Glomerular endothelial cell (primary cell): ENCODE data around the gene ARL16. TPM values are rescaled to one million over a fixed set of nuclear protein-coding genes. Genes with fewer than 3 reads are reported as not detected.

Source experiments
- DNase-seq: peaks from one replicate; pipeline ENCODE4 v3.0.0-alpha.2; 2011; ENCODE audit warnings: low read depth, low spot score; ENCODE audit errors: extremely low read depth
- total RNA-seq: library from RNA; depleted of rRNA; stranded (reverse); fragments of >200 nt; gene quantifications from 2 replicates; pipeline ENCODE4 v1.2.3, GENCODE V29; 2015

The ARL16 gene
- total RNA-seq, 1 donor from 2014 or later, result 25.6 TPM

DNA sequence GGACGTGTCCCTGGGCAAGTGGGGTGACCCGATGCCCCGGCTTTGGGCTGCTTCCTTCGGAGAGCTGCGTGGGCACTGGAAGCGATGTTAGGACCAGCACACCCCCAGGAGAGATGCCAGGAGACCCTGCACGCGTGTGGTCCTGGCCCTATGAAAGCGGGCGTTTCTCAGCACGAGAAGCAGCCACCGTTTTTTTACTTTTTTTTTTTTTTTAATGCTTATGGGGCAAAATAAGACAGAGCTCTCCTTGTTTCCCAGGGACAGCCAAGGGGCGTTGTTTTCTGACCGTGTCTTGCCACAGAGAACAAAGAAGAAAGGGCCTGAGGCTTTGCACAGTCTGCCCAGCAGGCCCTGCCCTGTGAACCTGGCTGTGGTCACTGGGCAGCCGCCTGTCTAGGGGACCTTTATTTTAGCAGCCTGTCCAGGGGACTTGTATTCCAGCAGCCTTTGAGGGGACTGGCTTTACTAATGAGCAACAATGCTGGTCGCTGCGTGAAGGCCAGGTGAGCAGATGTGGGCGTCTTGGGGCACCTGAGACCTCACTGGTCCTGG, 29.5 kb upstream of the ARL16 start:
- no peak for DNase-seq

DNA sequence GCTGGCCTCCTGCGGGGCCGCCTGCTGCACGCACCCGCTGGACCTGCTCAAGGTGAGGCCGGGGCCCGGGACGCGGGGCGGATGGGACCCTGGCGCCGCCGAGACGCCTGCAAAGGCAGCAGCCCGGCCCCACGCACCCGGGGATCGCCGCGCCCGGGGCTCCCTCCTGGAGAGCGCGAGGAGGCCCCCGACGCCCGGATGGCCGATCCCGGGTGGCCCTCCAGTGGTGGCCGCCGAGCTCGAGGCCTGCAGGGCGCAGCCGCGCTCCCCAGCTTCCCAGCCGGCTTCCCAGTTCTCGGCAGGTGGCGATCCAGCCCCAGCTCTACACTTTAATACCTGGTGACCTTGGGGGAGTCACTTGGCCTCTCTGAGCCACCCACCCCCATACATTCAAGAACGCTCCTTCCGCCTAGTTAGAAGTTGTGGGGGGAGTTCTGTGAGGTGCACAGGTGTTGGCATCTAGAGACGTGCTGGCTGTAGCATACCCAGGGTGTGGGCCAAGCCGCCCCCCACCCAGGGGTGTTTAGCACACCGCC, 28.9 kb upstream of the ARL16 start:
- DNase-seq, result no peak

DNA sequence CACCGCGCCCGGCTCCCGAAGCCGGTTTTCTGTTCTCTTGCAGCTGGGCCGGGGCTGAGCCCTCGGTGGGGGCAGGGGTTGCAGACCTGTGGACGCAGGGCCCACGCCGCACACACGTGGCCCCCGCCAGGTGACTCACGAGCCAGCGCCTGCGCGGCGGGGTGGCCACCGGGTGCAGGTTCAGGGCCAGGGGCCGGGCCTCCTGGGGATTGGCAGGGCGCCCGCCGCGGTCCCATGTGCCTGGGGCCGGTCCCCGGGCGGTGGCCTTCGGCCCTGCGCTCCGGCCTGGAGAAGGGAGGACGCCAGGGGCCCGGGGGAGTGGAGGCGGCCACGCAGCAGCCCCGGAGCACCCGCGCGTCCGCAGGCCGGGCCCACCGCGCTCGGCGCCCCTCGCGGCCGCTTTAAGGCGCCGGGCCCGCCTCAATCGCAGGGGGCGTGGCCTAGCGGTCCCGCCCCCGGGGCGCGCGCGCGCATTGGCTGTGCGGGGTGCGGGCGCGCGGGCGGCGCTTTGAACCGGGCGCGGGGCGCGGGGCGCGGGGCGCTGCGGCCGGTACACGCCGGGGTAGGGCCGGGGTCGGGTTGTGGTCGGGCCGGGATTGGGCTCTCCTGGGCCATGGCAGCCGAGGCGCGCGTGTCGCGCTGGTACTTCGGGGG, 28.3 kb upstream of the ARL16 start, which contains the start of gene SLC25A10:
Gene SLC25A10, plus strand, starts transcription at position 471 of the 654 bp plus-strand sequence. Its CDS starts 143 bp downstream, at position 614.
- DNase-seq, result no peak

- DNase-seq, result no peak
Observed at GRCh38 chr17:81710514-81711308, 27.1 kb upstream of the ARL16 start.

GRCh38 chr17:81708739-81709185, 25.2 kb upstream of the ARL16 start:
- DNase-seq, result no peak

DNA sequence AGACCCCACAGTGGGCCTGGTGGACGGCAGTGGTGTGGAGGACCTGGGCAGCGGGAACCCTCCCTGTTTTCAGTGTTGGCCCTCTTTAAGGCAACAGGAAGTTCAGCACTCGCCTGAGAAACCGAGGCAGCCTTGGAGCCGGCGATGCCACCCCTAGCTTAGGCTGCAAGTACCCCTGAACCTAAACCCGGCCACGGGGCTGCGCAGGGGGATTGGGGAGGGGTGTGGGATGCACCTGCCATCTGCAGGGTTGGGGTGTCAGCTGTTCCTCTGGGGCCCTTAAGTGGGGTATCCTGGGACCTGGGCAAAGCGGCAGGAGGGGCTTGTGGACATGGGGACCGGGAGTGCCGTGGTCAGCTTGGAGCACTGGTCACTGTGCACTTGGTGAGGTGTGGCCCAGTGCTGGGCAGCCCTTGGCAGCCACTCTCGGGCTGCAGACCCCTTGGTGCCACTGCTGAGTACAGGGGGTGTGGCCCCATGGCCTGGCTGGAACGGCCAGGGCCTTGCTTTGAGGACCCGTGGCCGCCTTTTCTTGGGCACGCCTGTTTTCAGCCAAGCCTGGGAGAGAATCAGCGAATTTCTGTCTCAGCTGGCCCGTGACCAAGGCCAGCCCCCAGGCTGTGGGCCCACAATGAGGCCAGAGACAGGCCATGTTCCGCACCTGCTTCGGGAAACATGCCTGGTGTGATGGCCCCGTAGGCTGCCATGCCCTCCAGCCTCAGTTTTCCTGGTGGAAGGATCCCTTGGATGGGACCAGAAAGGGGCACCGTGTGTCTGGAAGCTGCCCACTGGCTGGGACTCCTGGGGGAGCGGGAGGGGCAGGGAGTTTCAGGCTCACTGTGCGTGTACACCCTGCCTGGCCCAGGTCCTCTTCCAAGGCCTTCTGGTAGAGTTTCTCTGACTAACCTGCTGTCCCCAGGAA, 24.4 kb upstream of the ARL16 start:
- no peak for DNase-seq

GRCh38 chr17:81706757-81707624, 23.4 kb upstream of the ARL16 start:
- DNase-seq, result no peak

DNA sequence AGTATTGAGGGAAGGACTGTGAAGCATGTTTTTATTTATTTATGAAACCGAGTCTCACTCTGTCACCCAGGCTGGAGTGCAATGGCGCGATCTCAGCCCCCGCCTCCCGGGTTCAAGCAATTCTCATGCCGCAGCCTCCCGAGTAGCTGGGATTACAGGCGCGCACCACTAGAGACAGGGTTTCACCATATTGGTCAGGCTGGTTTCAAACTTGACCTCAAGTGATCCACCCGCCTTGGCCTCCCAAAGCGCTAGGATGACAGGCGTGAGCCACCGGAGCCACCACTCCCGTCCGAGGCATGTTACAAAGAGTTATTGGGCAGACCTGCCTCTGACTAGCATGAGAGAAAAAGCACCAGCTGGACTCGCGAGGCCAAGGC, 22.6 kb upstream of the ARL16 start:
- DNase-seq, result no peak

DNA sequence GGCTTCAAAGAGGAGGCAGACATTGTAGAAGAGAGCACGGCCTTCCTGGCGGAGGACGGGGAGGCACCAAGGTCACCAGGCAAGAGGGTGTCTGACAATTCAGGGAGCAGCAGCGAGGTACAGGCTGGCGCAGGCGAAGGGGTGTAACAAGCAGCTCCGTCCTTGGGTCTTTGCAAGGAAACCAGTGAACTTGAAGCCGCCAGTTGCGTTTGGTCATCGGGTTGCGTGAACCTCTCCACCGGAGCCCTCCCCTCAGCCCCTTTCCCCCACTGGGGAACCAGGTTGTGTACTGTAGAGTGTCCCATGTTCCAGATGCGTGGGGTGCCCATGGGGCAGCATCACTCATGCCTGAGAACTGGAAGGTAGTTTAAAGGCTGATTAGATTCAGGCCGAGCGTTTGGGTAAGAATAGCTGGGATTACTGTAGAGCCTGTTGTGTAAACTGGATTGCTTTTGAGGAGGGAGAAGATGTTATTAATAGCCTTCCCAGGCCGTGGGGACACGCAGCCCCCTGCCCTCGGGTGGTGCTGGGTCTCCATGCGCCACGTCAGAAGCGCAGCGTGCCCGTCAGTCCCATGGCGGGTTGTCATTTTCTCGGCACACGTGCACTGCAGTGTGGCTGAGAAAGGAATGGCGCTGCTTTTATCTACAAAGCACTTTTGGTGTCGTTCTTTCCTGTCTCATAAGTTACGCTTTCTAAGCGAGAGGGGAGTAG, 22.1 kb upstream of the ARL16 start:
- no peak for DNase-seq

GRCh38 chr17:81703747-81704654, 20.4 kb upstream of the ARL16 start:
- no peak for DNase-seq

DNA sequence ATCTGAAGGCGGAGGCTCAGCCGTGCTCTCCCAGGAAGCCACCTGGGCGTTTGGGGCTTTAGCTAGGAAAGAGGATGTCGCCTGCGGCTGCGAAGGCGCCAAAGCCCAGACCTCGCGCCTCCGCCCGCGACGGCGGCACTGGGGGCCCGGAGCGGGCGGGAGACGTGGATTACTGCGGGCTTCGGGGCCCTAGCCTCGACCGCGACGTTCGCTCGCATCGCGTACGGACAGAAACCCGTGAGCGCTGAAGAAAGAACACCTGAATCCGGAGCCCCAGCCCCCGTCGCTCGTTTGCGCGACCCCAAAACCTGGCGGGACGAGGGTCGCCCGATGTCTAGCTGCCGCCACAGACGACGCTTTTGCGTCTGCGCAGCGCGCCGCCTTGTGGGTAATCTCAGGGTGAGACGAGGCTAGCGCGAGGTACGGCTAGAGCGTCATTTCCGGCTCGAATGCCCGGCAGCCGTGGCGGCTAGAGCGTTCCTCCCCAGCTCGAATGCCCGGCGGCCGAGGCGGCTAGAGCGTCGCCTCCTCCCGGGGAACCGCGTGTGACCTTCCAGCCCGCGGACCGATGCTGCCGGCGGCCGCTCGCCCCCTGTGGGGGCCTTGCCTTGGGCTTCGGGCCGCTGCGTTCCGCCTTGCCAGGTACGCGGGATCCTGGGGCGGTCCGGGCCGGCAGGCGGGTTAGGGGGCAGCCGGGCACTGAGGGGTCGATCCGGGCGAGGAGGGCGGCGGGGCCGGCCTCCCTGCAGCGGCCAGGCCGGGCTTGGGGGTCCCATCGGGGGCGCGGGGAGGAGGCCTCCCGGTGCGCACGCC, 19.5 kb upstream of the ARL16 start, which contains the start of gene MRPL12:
Gene MRPL12, plus strand, starts transcription at position 434 of the 813 bp plus-strand sequence. Its CDS starts 135 bp downstream, at position 569.
- DNase-seq, result peak; percentile 50

- DNase-seq, result no peak
Observed at GRCh38 chr17:81701288-81702071, 17.9 kb upstream of the ARL16 start.

- no peak for DNase-seq
Observed at GRCh38 chr17:81700353-81701287, 17.0 kb upstream of the ARL16 start.

DNA sequence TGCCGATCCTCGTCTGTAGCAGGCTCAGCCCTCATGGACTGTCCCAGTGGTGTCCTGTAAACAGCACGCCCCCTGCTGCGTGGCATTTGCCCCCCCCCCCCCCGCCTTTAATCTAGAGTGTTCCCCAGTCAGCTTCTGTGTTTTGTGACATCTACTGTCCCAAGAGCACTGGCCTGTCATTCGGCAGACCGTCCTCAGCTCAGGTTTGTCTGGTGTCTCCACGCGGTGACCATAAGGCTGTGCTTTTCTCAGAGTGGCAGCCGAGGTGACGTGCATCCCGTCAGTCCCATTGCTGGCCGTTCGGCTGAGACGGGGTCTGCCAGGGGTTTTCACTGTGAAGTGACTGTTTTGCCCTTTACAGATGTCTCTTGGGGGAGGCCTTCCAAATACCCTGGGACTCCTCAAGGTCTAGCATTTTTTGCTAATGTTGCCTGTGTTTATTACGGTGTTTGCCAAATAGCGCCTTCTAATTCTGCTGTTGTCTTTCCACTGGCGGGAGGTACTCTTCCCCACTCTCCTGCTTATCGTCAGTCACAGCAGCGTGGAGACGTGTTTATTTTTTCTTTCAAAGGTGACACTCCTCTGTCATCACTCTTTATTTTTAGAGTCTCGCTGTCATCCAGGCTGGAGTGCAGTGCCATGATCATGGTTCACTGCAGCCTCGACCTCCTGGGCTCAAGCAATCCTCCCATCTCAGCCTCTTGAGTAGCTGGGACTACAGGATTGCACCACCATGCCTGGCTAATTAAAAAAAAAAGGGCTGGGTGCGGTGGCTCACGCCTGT, 13.9 kb upstream of the ARL16 start:
- DNase-seq, result no peak
